Adipocyte (in vitro differentiated cells): ENCODE measurements around the gene GUCD1.

Experiments used
- DNase-seq: peaks from one replicate; pipeline ENCODE4 v3.0.0-alpha.2; 2015; ENCODE audit warnings: low read depth
- H3K27me3 ChIP-seq: replicated peaks from 2 replicates; pipeline ENCODE4 v1.7.0; 2013; ENCODE audit warnings: mild to moderate bottlenecking, low read length, moderate library complexity; ENCODE audit not compliant: control insufficient read depth, insufficient read depth
- H3K36me3 ChIP-seq: 2 replicates; pipeline ENCODE4 v1.7.0; 2013; ENCODE audit warnings: low read length, mild to moderate bottlenecking, moderate library complexity; ENCODE audit not compliant: control insufficient read depth, insufficient read depth, severe bottlenecking
- H3K4me1 ChIP-seq: 2 replicates; pipeline ENCODE4 v1.7.0; 2013; ENCODE audit warnings: mild to moderate bottlenecking, low read length, moderate library complexity; ENCODE audit not compliant: control insufficient read depth, insufficient read depth
- H3K4me3 ChIP-seq: 2 replicates; pipeline ENCODE4 v1.7.0; 2013; ENCODE audit warnings: mild to moderate bottlenecking, low read length, moderate library complexity
- H3K9ac ChIP-seq: 2 replicates; pipeline ENCODE4 v1.7.0; 2013; ENCODE audit warnings: mild to moderate bottlenecking, low read length, moderate library complexity
- H3K9me3 ChIP-seq: 2 replicates; pipeline ENCODE4 v1.7.0; 2013; ENCODE audit warnings: mild to moderate bottlenecking, low read length, moderate library complexity; ENCODE audit not compliant: control insufficient read depth

Gene GUCD1

DNA sequence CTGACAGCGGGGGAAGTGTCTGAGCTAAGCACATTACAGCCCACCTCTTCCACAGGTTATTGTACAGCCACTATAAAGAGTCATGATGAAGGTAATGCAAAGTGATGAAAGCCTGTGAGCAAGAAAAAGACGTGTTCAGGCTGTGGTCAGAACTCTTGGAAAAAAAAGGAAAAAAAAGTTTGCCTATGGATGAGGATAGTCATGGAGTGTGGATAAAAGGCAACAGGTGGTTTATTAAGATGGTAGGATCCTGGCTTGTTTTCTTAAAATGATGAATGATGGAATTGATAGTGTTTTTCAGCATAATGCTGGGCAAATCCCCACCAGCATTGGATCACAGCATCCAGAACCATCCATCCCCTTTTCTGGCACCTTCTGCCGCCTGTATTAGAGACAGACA is 36.7 kb downstream of the GUCD1 start:
- no peaks in the 10 kb centered on the region for H3K9me3 ChIP-seq
- no peak overlapping the region for H3K4me3 ChIP-seq
- no peaks in the 10 kb centered on the region for H3K36me3 ChIP-seq
- H3K27me3 ChIP-seq: peaks cover 6% of the 10 kb centered on the region
- DNase-seq: no peak
- no peak overlapping the region for H3K9ac ChIP-seq
- H3K4me1 ChIP-seq: peaks cover 15% of the 10 kb centered on the region

DNA sequence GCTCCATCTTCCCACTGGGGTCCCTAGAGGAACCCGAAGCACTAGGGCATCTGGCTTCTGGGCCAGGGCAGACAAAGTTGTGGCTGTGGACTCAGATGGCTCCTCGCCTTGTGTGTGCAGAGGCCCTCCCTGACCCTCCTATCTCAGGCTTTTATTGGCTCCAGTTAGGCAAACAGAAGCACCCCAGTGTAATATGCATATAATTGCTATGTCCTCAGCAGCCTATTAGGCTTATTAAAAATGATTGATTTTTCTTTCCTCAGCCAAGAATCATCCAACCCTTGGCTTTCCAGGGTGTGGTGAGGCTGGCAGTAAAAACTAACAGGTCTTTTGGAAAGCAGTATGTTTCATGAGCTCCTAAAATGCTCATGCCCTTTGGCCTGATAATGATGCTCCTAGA is 37.5 kb downstream of the GUCD1 start:
- Histone ChIP-seq H3K36me3 (no peaks in the 10 kb centered on the region), H3K27me3 (peaks cover 6% of the 10 kb centered on the region), H3K4me3 (no peak overlapping the region), H3K4me1 (peaks cover 15% of the 10 kb centered on the region), H3K9me3 (no peaks in the 10 kb centered on the region), H3K9ac (no peak overlapping the region)
- DNase-seq: no peak

DNA sequence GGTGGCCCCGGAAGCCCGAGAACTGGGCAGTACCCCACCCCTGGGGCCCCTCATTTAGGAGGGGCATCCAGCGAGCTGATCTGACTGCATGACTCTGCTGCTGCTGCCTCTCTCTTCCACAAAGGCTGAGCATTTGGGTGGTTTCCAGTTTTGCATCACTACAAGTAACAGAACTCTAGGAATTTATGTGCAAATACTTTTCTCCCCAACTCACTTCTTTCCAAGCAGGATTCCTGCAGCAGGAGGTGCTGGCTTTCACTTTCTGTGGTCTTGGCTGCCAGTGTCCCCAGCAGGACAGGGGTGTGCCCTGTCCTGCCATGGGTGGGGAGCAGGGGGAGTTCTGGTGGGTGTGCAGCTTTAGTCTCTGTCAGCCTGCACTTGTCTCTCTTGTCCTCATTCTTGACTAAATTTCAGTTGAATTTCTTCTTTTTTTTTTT is 38.6 kb downstream of the GUCD1 start:
- peaks cover 22% of the 10 kb centered on the region for H3K4me1 ChIP-seq
- DNase-seq: peak; percentile 96
- H3K36me3 ChIP-seq: no peaks in the 10 kb centered on the region
- H3K4me3 ChIP-seq: peak overlapping the region; percentile 38
- no peaks in the 10 kb centered on the region for H3K9me3 ChIP-seq
- H3K27me3 ChIP-seq: peaks cover 6% of the 10 kb centered on the region
- H3K9ac ChIP-seq: no peak overlapping the region

DNA sequence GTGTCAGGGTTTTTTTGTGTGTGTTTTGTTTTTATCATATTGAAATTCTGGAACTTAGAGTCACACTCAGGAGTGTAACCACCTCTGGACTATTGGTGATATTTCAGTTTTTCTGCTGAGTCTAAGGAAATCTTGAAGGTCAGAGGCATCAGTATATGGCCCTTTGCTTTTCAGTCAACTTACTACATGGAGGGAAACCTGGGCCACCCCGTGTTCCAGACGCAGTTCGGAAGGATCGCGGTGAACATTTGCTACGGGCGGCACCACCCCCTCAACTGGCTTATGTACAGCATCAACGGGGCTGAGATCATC is 40.0 kb downstream of the GUCD1 start:
- H3K9ac ChIP-seq: no peak overlapping the region
- H3K27me3 ChIP-seq: peaks cover 6% of the 10 kb centered on the region
- H3K9me3 ChIP-seq: no peaks in the 10 kb centered on the region
- peaks cover 33% of the 10 kb centered on the region for H3K4me1 ChIP-seq
- DNase-seq: no peak
- H3K4me3 ChIP-seq: no peak overlapping the region
- no peaks in the 10 kb centered on the region for H3K36me3 ChIP-seq

DNA sequence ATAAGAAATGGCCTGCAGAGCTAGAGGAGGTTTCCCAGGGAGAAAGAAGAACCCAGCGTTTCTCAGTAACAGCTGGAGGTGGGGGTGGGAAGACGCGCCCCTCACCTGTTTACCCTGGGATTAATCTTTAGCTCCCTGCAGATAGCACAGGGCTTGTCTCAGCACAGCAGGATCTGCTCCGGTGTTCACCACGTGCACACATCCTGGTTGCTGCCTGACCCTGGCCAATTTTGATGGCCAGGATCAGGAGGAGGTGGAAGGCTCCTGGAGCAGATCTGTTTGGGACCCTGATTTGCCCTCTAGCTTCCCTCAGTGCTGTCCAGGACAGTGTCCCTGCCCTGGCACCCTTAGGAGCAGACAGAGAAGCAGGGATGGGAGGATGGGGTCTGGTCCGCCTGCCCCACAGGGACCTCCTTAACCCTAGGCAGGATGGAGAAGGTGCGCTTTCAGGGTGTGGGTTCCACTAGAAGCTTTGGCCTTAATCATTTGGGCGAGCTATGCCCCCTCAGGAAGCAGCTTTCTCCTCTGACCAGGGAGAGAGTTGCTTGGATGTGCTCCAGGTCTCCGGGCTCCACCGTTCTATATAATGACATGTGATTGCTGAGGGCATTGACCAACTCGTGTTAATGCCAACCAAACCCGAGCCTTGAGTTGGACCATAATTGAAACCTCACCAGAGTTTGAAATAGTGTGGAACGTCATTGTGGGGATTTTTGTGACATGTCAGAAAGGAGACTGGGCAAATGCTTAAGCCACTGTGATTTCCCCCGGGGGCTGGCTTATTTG is 40.5 kb downstream of the GUCD1 start:
- Histone ChIP-seq H3K36me3 (no peaks in the 10 kb centered on the region), H3K27me3 (peaks cover 6% of the 10 kb centered on the region), H3K9me3 (no peaks in the 10 kb centered on the region), H3K4me3 (no peak overlapping the region), H3K4me1 (peaks cover 33% of the 10 kb centered on the region), H3K9ac (no peak overlapping the region)
- DNase-seq: no peak

DNA sequence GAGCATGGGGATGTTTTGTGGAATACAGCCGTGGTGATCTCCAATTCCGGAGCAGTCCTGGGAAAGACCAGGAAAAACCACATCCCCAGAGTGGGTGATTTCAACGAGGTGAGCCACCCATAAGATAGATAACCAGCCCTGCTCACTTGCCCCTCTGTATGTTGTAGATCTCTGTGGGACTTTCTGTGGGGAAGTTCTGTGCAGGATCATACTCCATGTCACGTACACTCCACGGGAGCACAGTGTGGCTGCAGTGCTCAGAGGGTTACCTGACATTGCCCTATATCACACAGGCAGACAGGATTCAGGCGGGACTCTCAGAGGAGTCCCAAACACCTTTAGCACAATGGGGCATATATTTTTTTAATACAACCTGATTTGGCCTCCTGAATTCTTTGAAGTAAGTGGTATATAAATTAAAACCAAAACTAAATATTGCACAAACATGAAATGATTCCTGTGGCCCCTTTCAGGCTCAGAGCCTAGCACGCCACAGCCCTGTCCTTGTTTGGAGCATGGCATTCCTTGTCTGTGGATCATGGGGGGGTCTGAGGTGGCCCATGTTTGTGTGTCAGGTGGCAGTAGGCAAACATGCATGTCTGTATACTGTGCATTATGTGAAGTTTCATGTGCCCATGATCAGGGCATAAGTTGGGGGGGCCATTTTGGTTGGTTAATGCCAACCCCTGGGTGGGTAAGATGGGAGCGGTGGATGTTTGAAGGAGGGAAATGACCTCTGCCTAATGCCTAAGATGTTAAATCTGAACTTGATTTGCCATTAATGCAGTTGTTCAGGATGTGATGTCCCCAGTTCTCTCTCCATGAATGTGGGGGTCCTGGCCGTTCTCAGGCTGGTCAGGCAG is 41.3 kb downstream of the GUCD1 start:
- Histone ChIP-seq H3K27me3 (peaks cover 6% of the 10 kb centered on the region), H3K4me3 (no peak overlapping the region), H3K36me3 (no peaks in the 10 kb centered on the region), H3K9me3 (no peaks in the 10 kb centered on the region), H3K4me1 (peaks cover 33% of the 10 kb centered on the region), H3K9ac (no peak overlapping the region)
- no peak for DNase-seq

DNA sequence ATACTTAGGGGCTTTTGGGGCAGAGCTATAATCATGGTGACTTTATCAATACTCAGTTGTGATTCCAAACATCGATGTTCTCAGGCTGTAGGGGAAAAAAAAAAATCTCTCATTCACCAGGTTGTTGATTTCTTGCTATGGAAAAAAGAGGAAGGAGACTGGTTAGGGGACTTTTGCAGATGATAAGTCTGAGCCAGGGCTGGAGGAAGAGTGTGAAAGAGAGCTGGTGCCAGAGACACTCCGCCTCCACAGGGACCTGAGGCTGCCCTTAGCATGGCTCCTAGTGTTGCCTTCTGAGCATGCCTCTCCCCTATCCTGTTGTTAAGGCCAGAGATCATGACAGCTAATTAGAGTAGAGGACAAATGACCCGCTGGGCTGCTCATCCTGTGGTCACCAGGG is 42.9 kb downstream of the GUCD1 start:
- Histone ChIP-seq H3K4me1 (peaks cover 30% of the 10 kb centered on the region), H3K4me3 (no peak overlapping the region), H3K27me3 (peaks cover 6% of the 10 kb centered on the region), H3K9ac (no peak overlapping the region), H3K36me3 (no peaks in the 10 kb centered on the region), H3K9me3 (no peaks in the 10 kb centered on the region)
- DNase-seq: no peak

GRCh38 chr22:24510637-24511625 is 44.0 kb downstream of the GUCD1 start:
- no peaks in the 10 kb centered on the region for H3K36me3 ChIP-seq
- no peak overlapping the region for H3K9ac ChIP-seq
- peaks cover 6% of the 10 kb centered on the region for H3K27me3 ChIP-seq
- peak overlapping the region; percentile 1 for H3K4me3 ChIP-seq
- H3K9me3 ChIP-seq: no peaks in the 10 kb centered on the region
- peak; percentile 73 for DNase-seq
- H3K4me1 ChIP-seq: peaks cover 25% of the 10 kb centered on the region

DNA sequence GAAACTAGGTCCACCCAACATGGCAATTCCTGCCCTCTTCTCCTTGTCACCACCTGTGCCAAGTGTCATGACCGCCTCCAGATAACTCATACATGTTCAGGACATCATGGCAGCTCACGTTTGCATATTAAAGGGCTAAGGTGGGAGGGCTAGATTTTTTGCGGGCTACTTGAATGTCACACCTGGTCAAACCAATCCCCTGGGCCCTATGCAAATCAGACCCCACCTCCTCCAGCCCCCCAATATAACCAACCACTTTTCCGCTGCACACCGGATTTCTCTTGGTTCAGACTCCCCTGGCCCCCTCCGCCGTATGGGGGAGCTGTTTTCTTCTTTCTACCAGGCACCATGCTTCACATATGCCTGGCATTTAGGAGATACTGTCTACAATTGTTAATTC is 47.2 kb downstream of the GUCD1 start:
- Histone ChIP-seq H3K4me1 (peaks cover 50% of the 10 kb centered on the region), H3K36me3 (no peaks in the 10 kb centered on the region), H3K27me3 (no peaks in the 10 kb centered on the region), H3K9me3 (no peaks in the 10 kb centered on the region), H3K4me3 (no peak overlapping the region), H3K9ac (no peak overlapping the region)
- DNase-seq: no peak

GRCh38 chr22:24506802-24507438 is 48.0 kb downstream of the GUCD1 start:
- H3K4me1 ChIP-seq: peaks cover 46% of the 10 kb centered on the region
- DNase-seq: peak; percentile 38
- no peaks in the 10 kb centered on the region for H3K27me3 ChIP-seq
- no peak overlapping the region for H3K4me3 ChIP-seq
- H3K9me3 ChIP-seq: no peaks in the 10 kb centered on the region
- H3K36me3 ChIP-seq: no peaks in the 10 kb centered on the region
- no peak overlapping the region for H3K9ac ChIP-seq
